Large intestine (tissue), 3 donors: Measurements from ENCODE around the gene SYNJ1. TPM values are rescaled to one million over a fixed set of nuclear protein-coding genes. Genes with fewer than 3 reads are reported as not detected.

Experiments
- DNase-seq, 2 donors: peaks; one replicate each; pipeline versions ENCODE4 v3.0.0 to v3.0.0-alpha.2; 2013
- H3K27ac ChIP-seq: one replicate; pipeline ENCODE4 v1.5.1; 2013; ENCODE audit warnings: low read length
- H3K27me3 ChIP-seq: 2 replicates; pipeline ENCODE4 v1.6.1; 2013; ENCODE audit warnings: low read length; ENCODE audit not compliant: control insufficient read depth, insufficient read depth
- H3K36me3 ChIP-seq: 2 replicates; pipeline ENCODE4 v1.6.1; 2013; ENCODE audit warnings: low read length; ENCODE audit not compliant: control insufficient read depth, insufficient read depth
- H3K4me1 ChIP-seq: one replicate; pipeline ENCODE4 v1.6.1; 2013; ENCODE audit warnings: low read length; ENCODE audit not compliant: control insufficient read depth, insufficient read depth
- H3K4me3 ChIP-seq: one replicate; pipeline ENCODE4 v1.5.1; 2013; ENCODE audit warnings: low read length
- H3K9me3 ChIP-seq: one replicate; pipeline ENCODE4 v1.6.1; 2013; ENCODE audit warnings: mild to moderate bottlenecking, low read depth, low read length, moderate library complexity; ENCODE audit not compliant: control insufficient read depth
- WGBS: methylation state at CpG from one replicate; pipeline ENCODE4 v1.1.5; 2013; ENCODE audit warnings: low lambda C conversion rate; ENCODE audit not compliant: insufficient coverage; 5-methylcytosine and 5-hydroxymethylcytosine counted together
- polyA plus RNA-seq: library from polyadenylated mRNA; unstranded; fragments of 120-200 nt; gene quantifications from one replicate; pipeline ENCODE4 v1.2.1, GENCODE V29; 2013

Gene SYNJ1
- polyA plus RNA-seq, 1 donor, result 11.8 TPM

GRCh38 chr21:32581732-32582131 is 146.1 kb downstream of the SYNJ1 start:
- no peak overlapping the region for H3K4me3 ChIP-seq

GRCh38 chr21:32580949-32581348 is 146.9 kb downstream of the SYNJ1 start:
- no peak for DNase-seq
- peaks cover 4% of the 10 kb centered on the region for H3K27me3 ChIP-seq
- no peak overlapping the region for H3K27ac ChIP-seq
- H3K9me3 ChIP-seq, result no peaks in the 10 kb centered on the region
- H3K36me3 ChIP-seq, result no peaks in the 10 kb centered on the region
- no CpG with 5 or more reads among the region's 13 CpGs for WGBS
- no peaks in the 10 kb centered on the region for H3K4me1 ChIP-seq
- H3K4me3 ChIP-seq, result no peak overlapping the region

More at GRCh38 chr21:32581732-32582131, 146.1 kb downstream of the SYNJ1 start:
- Histone ChIP-seq H3K27me3 (peaks cover 4% of the 10 kb centered on the region), H3K36me3 (no peaks in the 10 kb centered on the region), H3K9me3 (no peaks in the 10 kb centered on the region), H3K27ac (no peak overlapping the region), H3K4me1 (no peaks in the 10 kb centered on the region)
- no CpG with 5 or more reads among the region's 13 CpGs for WGBS
- no peak for DNase-seq

Other genes with a start within 250 kb of the SYNJ1 start
- gene TCP10L, start 142.5 kb downstream of the SYNJ1 start, polyA plus RNA-seq, result 0.70 TPM
- gene CFAP298, start 115.6 kb downstream of the SYNJ1 start, polyA plus RNA-seq, result 46.8 TPM
- 56.3 TPM for gene PAXBP1, start 43.7 kb upstream of the SYNJ1 start, polyA plus RNA-seq